GM18508 (cell line): ENCODE data around the gene KNDC1.
"Not testable (repeated sequence)": the region's sequence is repeated elsewhere in the genome, so short reads cannot be mapped to it uniquely, and the experiment has no call there.

Source experiments
- ATAC-seq: cut with Tn5 transposase; IDR thresholded peaks from one replicate; pipeline ENCODE4 v1.9.1; 2021; ENCODE audit warnings: moderate number of reproducible peaks; ENCODE audit not compliant: insufficient read depth, unreplicated experiment

Gene KNDC1, protein sequence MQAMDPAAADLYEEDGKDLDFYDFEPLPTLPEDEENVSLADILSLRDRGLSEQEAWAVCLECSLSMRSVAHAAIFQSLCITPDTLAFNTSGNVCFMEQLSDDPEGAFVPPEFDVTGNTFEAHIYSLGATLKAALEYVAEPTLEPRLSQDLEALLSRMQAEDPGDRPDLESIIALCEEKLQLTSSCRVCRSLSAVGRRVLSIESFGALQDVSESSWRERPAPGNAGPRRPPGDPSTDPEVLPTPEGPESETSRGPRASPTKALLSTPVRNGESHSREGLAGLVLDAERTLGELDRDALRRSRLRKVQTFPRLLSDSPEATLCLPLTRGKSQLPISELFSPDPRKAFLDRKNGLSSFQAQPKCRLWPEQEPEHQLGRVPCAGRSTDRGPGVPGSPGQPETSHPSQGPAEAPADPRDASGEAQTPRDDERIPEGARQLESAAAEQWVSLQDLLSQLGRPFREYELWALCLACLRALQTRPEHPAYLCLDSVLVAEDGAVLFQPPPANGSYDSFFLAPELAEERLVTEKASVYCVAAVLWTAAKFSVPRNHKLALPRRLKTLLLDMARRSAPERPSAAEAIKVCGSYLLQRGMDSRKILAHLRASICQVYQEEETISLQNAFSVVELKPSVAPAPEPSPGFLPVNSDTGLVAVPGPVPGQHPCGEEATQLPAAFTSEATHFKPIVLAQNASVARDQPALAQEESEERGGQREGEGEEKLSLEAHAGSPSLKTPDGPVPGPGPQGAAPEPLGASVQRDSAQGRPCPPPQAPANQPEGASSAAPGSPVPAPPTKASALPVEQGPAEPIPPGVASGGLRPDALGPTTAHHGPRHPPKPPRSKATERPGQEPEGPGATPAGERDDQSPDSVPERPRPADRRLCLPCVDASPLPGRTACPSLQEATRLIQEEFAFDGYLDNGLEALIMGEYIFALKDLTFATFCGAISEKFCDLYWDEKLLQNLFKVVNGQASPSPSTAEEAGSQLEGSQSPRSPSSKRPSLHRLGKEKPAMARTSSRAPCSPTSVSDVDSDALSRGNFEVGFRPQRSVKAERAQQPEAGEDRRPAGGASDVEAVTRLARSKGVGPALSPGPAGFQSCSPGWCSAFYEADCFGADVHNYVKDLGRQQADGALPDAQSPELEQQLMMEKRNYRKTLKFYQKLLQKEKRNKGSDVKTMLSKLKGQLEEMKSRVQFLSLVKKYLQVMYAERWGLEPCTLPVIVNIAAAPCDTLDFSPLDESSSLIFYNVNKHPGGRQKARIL (N-terminal part only)

DNA sequence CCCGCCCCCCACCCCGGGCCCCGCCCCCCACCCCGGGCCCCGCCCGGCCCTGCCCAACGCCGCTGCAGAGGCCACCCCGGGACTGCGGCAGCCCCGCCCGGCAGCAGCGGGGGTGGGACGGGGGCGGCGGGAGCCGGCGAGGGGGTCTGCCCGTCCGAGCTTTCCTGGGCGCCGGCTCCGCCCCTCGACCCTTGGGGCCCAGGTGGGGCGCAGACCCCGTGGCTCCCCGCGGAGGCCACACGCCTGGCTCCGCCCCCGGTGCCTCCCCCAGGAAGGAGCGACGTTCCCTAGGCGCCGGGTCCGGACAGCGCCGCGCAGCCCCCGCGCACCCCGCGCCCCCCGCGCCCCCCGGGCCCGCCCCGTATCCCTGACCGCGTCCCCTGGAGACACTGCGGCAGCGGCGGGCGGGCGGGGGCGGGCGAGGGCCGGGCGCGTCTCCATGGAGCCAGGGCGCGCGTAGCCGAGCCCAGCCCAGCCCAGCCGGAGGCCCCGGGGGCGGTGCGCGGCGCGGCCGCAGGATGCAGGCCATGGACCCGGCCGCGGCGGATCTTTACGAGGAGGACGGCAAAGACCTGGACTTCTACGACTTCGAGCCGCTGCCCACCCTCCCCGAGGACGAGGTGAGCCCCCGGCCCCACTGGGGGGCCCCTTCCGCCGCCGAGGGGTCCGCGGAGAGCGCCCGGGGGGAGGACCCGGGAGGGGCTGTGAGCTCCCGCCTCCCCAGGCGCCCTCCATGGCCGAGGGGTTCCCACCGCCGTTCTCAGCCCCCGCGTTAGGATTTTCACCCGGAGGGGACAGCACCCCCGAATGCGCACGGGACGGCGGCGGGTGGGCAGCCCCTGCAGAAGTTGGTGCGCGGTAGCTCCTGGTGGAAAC is at the start of gene KNDC1:
Gene KNDC1, plus strand, starts transcription at position 270 of the 876 bp plus-strand sequence. Its CDS starts 249 bp downstream, at position 519.
- no peak for ATAC-seq

DNA sequence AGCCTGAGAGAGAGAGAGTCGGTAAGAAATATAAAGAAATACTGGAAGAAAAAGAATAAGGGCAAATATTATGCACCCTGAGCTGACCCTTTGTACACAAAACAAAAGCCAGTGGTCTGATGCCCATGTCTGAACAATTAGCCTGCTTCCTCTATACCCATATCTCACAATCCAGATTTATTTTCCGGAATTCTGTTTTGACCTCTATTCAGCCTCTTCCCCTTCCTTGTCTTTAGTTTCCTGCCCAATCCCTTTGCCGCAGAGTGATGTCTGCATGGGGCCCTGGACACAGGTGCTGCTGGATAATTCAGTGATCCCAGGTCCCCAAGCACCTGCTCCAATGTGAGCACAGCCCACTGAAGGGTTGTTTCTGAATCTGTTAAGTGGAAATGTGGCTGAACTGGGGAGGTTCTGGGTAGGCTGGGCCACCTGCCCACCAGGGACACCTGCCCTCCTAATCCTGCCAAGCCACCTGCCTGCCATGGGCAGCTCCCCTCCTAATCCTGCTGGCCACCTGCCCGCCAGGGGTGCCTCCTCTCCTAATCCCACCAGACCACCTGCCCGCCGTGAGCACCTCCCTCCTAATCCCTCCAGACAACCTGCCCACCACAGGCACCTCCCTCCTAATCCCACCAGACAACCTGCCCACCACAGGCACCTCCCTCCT is 49.3 kb upstream of the KNDC1 start:
- ATAC-seq: no peak

DNA sequence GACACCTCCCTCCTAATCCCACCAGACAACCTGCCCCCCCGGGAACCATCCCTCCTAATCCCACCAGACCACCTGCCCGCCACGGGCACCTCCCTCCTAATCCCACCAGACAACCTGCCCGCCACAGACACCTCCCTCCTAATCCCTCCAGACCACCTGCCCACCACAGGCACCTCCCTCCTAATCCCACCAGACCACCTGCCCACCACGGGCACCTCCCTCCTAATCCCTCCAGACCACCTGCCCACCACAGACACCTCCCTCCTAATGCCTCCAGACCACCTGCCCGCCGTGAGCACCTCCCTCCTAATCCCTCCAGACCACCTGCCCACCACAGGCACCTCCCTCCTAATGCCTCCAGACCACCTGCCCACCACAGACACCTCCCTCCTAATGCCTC is 48.4 kb upstream of the KNDC1 start:
- ATAC-seq: not testable (repeated sequence)

DNA sequence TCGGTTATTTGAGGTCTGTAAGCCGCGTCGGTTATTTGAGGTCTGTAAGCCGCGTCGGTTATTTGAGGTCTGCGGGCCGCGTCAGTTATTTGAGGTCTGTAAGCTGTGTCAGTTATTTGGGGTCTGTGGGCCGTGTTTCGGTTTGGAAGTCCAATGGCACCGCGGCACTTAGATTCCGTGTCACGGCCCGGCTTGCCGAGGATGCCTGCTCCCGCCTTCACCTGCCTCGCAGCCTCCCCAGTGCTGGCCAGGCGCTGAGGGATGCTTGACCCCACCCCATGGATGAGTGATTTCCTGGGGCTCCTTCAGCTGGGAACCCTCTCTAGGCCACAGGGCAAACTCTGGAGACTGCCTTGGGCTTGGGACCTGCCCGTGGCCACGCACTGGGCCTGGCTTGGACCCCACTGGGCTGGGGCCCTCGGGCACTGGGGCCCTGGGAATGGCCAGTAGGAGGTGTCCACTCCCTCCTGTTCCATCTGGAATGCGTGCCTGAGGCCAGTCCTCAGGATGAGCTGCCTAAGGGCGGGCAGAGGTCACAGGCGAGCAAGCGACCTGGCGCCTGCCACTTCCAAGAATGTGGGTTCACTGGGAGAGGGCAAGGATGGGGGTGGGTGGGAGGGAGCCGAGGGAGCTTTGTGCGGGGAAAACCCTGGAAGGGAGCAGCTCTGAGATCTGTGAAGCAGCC is 46.7 kb upstream of the KNDC1 start:
- no peak for ATAC-seq

DNA sequence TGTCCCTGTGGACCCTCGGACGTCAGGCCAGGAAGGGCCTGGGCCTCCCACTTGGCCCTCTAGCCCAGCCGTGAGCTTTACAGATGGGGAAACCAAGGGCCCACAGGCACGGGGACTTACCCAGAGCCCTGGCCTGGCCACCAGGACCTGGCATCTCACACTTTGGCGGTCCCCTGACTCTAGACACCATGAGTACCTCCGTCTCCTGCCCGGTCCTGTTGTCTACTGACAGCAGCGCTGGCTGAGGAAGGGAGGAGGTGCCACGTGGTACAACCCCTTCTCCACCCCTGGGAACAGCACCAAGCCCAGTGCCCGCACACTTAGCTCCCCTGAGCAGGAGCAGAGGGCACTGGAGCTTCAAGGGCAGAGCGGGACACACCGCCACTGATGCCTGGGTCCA is 46.2 kb upstream of the KNDC1 start:
- ATAC-seq: no peak

DNA sequence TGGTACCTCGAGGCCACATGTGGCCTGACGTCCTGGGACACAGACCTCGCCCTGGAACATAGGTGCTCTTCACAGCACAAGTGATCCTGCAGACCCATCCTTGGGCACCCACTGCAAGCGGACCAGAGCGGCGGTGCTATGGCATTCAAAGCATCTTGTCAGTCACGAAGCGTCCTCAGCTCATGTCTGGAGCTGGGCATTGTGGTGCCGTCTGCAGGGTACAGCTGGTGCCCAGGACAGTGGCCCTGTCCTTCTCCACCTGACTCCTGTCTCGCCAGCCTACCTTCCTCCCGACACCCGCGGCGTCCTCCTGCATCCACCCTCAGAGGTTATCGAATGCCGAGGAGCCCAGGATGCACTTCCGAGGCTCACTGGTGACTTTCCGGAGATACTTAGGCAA is 45.8 kb upstream of the KNDC1 start:
- ATAC-seq: no peak

DNA sequence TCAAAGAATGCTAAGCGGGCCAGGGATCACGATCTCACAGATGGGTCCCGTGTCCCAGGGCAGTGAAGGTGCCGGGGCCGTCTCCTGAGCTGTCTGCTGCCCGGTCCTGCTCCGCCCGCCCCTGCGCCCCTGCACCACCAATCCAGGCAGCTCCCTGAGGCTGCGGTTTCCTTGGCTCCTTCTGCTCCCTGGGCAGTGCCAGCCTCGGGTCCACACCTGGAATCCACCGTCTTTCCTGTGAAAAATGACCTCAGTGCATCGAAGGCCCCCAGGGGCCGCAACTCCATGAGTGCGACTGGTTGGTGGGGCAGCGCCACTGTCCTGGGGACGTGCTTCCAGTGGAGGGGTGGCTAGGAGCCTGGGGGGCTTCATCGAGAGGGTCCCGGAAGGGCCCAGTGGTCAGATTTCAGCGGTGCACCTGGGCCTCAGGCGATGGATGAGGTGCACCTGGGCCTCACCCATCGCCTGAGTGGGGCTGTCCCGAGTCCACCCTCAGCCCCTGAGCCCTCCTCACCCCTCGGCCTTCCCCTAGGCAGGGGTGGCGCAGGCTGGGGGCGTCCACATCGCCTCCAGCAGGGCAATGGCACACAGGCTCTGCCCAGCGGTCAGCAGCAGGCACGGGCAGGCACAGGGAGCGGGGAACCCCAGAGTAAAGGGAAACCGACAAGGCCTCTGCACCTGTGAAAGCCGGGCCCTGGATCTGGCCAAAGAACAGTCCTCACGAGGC is 45.1 kb upstream of the KNDC1 start:
- no peak for ATAC-seq

DNA sequence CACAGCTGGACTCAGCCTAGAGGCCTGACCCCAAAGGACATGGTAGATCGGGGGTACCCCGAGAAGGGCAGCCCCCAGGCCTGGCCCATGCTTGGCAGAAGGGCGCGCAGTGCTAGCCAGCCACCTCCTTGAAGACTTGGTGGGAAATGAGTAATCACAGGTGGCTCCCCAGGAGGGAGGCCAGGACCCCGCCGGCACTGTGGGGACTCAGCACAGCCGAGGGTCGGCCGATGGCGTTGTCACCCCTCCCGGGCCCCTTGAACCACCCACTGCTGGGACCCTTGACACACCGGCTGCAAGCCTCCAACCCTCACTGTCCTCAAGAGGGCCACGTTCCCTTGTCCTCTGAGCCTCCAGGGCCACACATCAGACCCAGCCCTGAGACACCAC is 44.6 kb upstream of the KNDC1 start:
- no peak for ATAC-seq

DNA sequence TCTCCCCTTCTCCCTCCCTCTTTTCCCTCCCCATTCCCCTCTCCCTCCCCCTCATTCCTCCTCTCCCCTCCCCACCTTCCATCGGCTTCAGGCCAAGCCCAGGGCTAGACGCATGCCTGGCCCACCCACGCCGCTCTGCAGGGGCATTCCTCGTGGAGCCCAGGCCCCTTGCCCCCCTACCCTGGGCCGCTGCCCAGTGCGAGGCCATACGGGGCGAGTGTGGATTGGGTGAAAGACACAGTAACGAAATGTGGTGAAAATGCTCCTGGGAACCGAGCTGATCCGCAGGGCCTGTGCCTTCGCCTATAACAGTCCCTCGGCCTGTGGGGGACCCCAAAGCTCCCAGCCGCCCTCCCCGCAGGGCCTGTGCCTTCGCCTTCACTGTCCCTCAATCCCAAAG is 44.0 kb upstream of the KNDC1 start:
- no peak for ATAC-seq

DNA sequence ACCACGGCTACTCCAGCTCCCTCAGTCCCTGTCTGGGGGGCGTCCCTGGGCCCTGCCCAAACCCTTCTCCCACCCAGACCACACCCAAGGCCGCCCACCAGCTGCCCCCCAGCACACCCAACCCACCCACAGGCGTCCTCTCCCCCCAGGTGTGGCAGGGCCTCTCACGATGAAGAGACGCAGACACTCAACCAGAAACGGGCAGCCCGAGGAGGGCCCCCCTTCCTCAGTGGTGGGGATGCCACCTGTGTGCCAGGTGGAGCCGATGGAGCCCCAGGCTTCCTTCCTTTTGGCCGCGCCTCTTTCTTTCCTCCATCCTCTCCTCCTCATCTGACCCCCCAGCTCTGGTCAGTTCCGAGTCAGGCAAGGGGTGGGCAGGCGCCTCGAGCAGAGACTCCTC is 43.6 kb upstream of the KNDC1 start:
- no peak for ATAC-seq

DNA sequence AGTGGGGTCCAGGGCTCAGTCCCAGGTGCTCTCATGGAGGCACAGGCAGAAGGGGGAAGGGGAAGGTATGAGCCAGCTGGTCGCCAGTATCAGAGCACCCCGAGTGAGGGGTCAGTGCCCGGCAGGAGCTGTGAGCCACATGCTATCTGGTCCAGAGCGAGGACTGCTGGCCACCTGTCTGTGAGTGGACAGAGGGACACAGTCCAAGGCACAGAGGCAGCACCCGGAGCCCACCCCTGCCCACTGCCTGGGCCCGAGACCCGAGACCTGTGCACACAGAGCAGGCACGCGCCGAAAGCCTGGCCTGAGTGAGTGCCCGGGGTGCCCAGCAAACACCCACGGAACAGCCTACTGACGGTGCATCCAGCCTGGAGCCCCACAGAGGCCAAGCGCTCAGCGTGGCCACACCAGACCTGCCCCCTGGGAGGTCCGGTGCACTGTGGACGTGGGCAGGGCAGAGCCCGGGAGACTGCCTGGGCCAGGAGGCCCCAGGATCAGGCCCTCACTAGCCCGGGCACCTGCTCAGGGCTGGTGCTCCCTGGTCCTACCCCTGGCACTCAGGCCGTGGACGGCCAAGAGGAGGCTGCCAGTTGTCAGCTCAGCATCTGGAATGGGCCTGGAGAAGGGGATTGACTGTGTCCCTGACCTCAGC is 42.9 kb upstream of the KNDC1 start:
- no peak for ATAC-seq

DNA sequence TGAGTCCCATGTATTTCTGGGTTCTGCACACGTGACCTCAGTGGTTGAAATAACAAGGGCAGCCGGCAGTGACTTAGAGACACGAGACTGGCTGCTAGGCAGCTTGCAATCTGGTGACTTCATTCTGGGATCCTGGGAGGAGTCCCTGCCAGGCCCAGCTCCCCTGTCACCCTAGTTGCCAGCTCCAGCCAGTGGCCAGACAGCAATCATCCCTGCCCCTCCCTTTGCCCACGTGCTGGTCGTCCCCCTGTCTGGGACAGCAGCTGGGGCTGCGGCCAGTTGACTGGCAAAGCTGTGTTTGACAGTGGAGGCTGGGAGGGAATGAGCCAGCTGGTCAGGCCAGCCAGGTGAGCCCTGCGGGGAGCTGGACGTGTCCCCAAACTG is 42.3 kb upstream of the KNDC1 start:
- no peak for ATAC-seq

DNA sequence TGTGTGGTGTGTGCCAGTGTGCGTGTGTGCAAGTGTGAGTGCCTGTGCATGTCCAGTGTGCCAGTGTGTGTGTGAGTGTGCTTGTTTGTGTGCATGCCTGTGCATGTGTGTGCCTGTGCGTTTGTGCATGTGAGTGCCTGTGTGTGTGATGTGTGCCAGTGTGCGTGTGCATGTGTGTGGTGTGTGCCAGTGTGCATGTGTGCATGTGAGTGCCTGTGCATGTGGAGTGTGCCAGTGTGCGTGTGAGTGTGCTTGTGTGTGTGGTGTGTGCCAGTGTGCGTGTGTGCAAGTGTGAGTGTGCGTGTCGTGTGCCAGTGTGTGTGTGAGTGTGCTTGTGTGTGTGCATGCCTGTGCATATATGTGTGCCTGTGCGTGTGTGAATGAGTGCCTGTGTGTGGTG is 38.5 kb upstream of the KNDC1 start:
- no peak for ATAC-seq

DNA sequence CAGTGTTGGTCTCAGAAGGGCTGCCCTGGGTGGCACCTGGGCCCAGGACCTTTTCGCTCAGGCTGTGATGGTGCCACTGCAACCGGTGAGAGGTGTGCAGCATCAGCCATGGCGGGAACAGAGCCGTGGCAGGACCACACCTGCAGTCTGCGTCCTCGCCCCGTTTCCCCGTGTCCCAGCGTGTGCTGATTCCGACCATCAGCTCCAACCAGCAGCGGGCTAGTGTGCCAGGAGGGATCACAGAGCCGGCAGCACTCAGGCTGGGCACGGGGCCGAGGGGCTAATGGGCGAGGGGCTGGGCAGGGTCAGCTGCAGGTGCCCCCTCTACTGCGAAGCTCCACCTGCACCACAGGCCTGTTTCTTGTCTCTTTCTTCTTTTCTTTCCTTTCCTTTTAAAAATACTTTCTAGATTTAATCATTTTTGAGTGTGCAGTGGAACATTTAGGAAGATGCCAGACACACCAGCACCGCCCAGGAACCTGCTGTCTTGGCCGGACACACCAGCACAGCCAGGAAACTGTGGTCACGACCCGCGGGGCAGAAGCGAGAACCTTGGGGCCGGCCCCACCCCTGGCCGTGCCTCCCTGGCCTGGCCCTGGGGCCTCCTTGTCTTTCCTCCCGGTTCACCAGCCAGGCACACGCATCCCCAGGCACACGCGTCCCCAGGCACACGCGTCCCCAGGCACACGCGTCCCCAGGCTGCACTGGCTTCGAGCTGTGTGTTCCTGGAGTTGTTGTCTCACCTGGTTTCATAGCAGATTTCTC is 37.7 kb upstream of the KNDC1 start:
- no peak for ATAC-seq

DNA sequence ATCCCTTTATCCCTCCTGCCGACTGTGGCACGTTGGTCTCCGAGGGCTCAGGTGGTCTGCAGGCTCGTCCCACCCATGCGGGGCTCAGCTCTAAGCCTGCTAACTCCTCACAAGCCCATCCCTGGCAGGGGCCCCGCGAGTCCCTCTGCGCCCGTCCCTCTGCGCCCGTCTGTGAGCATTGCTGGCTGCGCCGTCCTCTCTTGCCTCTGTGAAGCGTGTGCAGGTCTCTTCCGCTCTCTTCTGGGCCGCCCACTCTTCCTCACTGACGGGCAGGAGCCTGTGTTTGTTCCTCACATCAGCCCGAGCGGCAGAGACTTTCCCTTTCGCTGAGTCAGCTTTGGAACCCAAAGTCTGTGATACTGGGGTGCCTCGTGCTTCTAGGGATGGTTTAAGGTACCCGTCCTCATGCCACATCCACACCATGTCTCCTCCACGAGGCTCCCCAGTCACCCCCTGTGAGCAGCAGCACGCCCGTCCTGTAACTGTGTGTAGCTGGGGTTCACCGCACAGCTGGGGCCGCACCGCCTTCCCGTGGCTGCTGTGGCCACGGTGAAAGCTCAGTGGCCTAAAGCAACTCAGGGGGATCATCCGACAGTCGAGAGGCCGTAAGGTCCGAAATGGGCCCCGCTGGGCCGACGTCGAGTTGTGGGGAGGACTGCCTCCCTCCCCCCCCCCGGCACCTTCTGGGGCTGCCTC is 36.8 kb upstream of the KNDC1 start:
- ATAC-seq: no peak

DNA sequence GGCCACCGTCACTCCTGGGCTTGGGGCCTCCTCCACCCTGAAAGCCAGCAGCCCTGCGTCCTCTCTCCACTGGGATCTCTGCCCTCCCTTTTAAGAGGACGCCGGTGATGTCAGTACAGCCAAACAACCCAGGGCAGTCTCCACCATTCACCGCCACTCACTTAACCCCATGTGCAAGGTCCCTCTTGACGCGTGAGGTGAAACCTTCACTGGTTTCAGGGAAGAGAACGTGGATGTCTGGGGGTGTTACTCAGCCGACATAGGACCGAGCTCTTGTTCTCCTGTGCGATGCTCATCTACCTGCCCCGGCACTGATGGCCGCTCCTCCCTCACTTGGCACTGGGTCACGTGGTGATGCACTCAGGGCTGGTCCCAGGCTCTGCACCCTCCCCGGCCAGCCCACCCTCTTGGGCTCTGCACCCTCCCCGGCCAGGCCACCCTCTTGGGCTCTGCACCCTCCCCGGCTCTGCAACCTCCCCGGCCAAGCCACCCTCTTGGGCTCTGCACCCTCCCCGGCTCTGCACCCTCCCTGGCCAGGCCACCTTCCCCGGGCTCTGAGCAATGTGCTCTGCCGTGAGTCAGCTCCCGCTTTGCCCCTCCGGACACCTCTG is 36.2 kb upstream of the KNDC1 start:
- no peak for ATAC-seq
